Measurements from ENCODE around the gene TTC39C. TPM values are rescaled to one million over a fixed set of nuclear protein-coding genes. Genes with fewer than 3 reads are reported as not detected.

The TTC39C gene
- polyA plus RNA-seq, 3 donors = 4.3 to 29.5 (median 8.3) TPM

- H3K27me3 Mint-ChIP-seq (ENCODE audit: low read depth in 3 of 3) = no peaks in the 10 kb centered on the region
- no peak for DNase-seq
- H3K9me3 ChIP-seq (replicated peaks in 1 of 2; ENCODE audit: control insufficient read depth in 1 of 2, insufficient read depth in 1 of 2, low read length in 2 of 2) = no peaks in the 10 kb centered on the region
- H4K20me1 ChIP-seq (ENCODE audit: insufficient read depth, low read length) = no peaks in the 10 kb centered on the region
- H3K27ac Mint-ChIP-seq = no peak overlapping the region
- no peak for TF ChIP-seq CTCF (IDR thresholded peaks at IDR 0.05)
- H2AFZ ChIP-seq (ENCODE audit: insufficient read depth, low read depth, low read length, poor library complexity, severe bottlenecking) = no peak overlapping the region
- peaks cover 68 to 88% of the 10 kb centered on the region in 2 donors for H3K36me3 Mint-ChIP-seq
- no peak overlapping the region for H3K4me3 ChIP-seq (replicated peaks in 1 of 3; ENCODE audit: low read depth in 2 of 3, low read length in 3 of 3)
- peaks cover 1% of the 10 kb centered on the region for H3K4me1 Mint-ChIP-seq
- WGBS (ENCODE audit: insufficient coverage) = no CpG with 5 or more reads among the region's 4 CpGs
- no peak overlapping the region for H3K27ac ChIP-seq (ENCODE audit: low read depth in 1 of 2, low read length in 2 of 2)
- H3K36me3 ChIP-seq (replicated peaks in 1 of 2; ENCODE audit: control insufficient read depth in 1 of 2, insufficient read depth in 2 of 2, low read length in 2 of 2) = peaks cover 55 to 96% of the 10 kb centered on the region in 2 donors
- no peak overlapping the region for H3K4me3 Mint-ChIP-seq
- no peaks in the 10 kb centered on the region for H3K27me3 ChIP-seq (ENCODE audit: control insufficient read depth in 2 of 2, insufficient read depth in 2 of 2, low read length in 2 of 2)
- no peaks in the 10 kb centered on the region for H3K9me3 Mint-ChIP-seq
- H3K4me2 ChIP-seq (replicated peaks; ENCODE audit: extremely low read depth, low read length, poor library complexity, severe bottlenecking) = no peak overlapping the region
- H3K9ac ChIP-seq (ENCODE audit: insufficient read depth, low read length, poor library complexity, severe bottlenecking) = no peak overlapping the region
- intact Hi-C loops (cut with micrococcal nuclease) = no loop called here
- peaks cover 2% of the 10 kb centered on the region in 2 donors for H3K4me1 ChIP-seq (ENCODE audit: control insufficient read depth in 1 of 2, insufficient read depth in 2 of 2, low read length in 2 of 2)
- H3K79me2 ChIP-seq (ENCODE audit: insufficient read depth, low read length) = no peaks in the 10 kb centered on the region
Observed at GRCh38 chr18:24120676-24121075, 106.1 kb downstream of the TTC39C start.

- no peaks in the 10 kb centered on the region for H3K27me3 ChIP-seq (ENCODE audit: control insufficient read depth in 2 of 2, insufficient read depth in 2 of 2, low read length in 2 of 2)
- no peak for DNase-seq
- no peak overlapping the region for H3K27ac Mint-ChIP-seq
- no peak overlapping the region for H3K4me3 Mint-ChIP-seq
- no peak overlapping the region for H3K9ac ChIP-seq (ENCODE audit: insufficient read depth, low read length, poor library complexity, severe bottlenecking)
- no peak overlapping the region for H3K4me2 ChIP-seq (replicated peaks; ENCODE audit: extremely low read depth, low read length, poor library complexity, severe bottlenecking)
- no peak overlapping the region for H3K4me3 ChIP-seq (replicated peaks in 1 of 3; ENCODE audit: low read depth in 2 of 3, low read length in 3 of 3)
- intact Hi-C loops (cut with micrococcal nuclease) = no loop called here
- H3K4me1 Mint-ChIP-seq = no peaks in the 10 kb centered on the region
- H2AFZ ChIP-seq (ENCODE audit: insufficient read depth, low read depth, low read length, poor library complexity, severe bottlenecking) = no peak overlapping the region
- H3K9me3 Mint-ChIP-seq = no peaks in the 10 kb centered on the region
- H3K36me3 ChIP-seq (replicated peaks in 1 of 2; ENCODE audit: control insufficient read depth in 1 of 2, insufficient read depth in 2 of 2, low read length in 2 of 2) = peaks cover 58 to 96% of the 10 kb centered on the region in 2 donors
- H3K4me1 ChIP-seq (ENCODE audit: control insufficient read depth in 1 of 2, insufficient read depth in 2 of 2, low read length in 2 of 2) = no peaks in the 10 kb centered on the region
- TF ChIP-seq CTCF (IDR thresholded peaks at IDR 0.05) = no peak
- H3K27me3 Mint-ChIP-seq (ENCODE audit: low read depth in 3 of 3) = no peaks in the 10 kb centered on the region
- no peaks in the 10 kb centered on the region for H4K20me1 ChIP-seq (ENCODE audit: insufficient read depth, low read length)
- 100% methylated on average over 1 of the region's 2 CpGs for WGBS (ENCODE audit: insufficient coverage)
- no peaks in the 10 kb centered on the region for H3K9me3 ChIP-seq (replicated peaks in 1 of 2; ENCODE audit: control insufficient read depth in 1 of 2, insufficient read depth in 1 of 2, low read length in 2 of 2)
- H3K79me2 ChIP-seq (ENCODE audit: insufficient read depth, low read length) = no peaks in the 10 kb centered on the region
- peaks cover 66 to 90% of the 10 kb centered on the region in 2 donors for H3K36me3 Mint-ChIP-seq
- H3K27ac ChIP-seq (ENCODE audit: low read depth in 1 of 2, low read length in 2 of 2) = no peak overlapping the region
Observed at GRCh38 chr18:24121625-24122024, 107.1 kb downstream of the TTC39C start.

Measured in CD14-positive monocyte (primary cell).